Superior temporal gyrus (tissue), 1 donor: ENCODE measurements around the gene ACOT7.

Experiments
- DNase-seq: peaks from one replicate; pipeline ENCODE4 v3.0.0-alpha.2; 2016; ENCODE audit errors: extremely low spot score

Gene ACOT7

DNA sequence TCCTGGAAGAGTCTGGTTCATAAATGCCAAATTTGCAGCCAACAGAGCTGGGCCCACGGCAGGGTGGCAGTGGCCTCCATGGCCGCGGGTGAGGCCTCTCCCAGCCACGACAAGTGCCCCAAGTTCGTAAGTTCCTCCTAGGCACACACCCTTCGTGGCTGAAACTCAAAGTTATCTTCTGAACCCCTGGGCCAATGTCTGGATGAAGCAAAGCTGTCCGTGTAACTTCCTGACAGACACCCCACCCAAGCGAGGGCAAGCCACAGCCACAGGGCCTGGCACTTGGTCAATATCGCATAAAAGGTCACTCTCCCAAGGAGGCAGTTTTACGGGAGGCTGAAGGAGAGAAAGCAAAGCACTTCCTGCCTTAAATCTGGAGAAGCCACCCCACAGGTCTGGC lies 104.9 kb downstream of the ACOT7 start:
- DNase-seq, result no peak

DNA sequence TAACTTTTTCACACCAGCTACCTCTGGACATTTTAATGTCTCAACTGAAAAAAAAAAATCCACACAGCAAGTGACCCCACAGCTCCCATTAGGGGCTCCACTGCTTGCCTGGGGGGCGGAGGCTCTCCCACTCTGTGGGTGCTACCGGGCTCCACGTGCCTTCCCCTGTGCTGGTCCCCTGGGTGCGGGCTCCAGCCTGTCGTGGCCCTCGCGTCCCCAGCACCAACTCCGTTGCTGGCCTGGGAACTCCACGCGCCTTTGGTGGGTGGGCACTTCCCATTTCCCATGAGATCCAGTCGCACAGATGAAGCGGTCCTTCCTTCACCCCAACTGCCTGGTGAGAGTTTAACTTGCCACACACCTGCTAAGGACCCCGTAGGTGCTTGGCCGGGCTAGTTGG lies 105.5 kb downstream of the ACOT7 start:
- no peak for DNase-seq

DNA sequence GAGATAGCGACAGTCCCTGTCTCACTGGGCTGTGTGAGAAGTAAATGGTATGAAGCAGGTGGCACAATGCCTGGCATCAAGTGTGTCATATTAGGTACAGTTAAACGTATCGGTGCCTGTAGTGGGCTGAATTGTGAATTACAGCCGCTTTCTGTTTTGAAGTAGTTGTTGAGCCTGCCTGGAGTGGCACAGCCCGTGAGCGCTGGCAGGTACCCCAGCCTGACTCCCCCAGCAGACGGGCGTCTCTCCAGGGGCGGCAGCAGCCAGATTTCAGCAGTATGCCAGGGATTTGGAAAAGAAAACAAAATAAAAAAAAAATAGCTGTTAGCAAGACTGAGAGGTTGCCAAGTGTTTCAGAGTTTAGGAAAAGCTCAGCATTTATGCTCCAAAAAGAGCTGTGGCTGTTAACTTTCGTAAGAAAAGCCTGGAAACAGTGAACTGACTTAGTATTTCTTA lies 106.1 kb downstream of the ACOT7 start:
- DNase-seq, result peak; percentile 70

DNA sequence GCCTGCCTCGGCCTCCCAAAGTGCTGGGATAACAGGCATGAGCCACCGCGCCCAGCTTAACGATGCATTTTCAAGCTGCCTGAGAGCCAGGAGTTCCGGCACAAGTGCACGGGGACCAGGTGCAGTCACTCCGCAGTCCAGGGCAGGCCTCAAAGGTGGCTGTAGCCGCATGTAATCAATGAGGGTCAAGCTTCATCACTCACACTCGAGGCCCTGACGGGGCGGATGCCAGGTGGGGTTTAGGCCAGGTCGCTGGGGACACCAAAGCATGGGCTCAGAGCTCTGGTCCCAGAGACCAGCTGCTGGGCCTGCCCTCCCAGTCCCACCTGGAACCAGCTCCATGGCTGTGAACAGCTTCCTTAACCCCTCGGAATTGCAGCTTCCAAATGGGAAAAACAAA lies 106.5 kb downstream of the ACOT7 start:
- no peak for DNase-seq

DNA sequence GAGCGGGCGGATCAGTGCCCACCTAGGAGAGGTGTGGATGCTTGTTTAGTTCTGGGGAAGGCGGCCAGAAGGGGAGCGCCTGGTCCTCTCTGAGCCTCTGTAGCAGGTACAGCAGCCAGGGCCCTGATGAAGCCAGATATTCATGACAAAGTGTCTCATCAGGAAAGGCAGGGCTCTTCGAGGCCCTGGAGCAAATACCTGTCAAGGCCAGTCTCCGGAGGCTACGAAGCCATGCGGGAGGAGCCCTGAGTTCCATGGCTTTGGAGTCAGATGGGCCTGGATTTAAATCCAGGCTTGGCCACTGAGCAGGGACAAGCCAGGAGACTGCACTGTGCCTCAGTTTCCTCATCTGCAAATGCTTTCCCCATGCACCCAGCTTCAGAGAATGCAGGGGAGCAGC lies 107.3 kb downstream of the ACOT7 start:
- DNase-seq, result no peak

DNA sequence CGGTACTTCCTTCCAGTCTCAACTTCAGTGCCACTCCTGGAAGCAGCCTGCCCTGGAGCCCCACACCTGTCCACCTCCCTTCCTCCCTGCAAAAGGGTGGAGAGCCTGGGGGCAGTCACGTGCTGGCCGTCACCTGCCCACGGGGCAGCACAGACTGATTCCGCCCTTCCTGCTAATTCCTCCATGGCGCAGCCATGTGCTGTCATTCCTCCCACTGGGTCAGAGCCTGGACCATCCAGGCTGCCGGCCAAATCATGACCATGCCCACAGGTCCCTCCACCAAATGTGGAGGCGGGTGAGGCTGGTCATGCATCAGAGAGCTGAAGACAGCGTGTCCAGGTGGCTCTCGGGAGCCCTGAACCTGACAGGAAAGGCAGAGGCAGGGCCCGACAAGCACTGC lies 108.2 kb downstream of the ACOT7 start:
- no peak for DNase-seq

DNA sequence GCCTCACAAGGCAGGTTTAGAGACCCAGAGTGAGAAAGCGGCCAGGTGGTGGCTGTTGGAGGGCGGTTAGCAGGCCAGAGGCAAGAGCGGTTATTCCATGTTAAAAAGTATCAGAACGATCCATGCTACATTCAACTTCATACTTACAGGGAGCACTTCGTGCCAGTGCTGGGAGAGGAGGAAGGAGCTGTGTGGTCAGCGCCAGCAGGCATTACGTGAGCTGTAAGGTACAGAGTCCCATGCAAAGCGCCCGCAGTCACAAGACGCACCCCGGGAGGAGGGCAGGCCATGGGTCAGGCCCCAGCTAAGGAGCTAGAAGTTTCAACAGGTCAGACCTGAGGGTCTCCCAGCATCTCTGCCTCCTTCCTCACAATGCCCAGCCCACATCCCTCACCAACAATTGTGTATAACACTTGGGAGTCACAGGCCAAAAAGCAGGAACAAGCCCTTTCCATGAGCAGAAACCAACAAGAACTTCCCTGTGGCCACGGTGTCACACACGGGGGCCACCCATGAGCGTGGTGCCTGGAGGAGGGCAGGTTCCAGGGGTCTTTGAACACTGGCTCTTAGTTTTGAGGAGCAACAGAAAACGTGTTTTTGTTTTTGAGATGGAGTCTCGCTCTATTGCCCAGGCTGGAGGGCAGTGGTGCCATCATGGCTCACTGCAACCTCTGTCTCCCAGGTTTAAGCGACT lies 110.8 kb downstream of the ACOT7 start:
- DNase-seq, result no peak

DNA sequence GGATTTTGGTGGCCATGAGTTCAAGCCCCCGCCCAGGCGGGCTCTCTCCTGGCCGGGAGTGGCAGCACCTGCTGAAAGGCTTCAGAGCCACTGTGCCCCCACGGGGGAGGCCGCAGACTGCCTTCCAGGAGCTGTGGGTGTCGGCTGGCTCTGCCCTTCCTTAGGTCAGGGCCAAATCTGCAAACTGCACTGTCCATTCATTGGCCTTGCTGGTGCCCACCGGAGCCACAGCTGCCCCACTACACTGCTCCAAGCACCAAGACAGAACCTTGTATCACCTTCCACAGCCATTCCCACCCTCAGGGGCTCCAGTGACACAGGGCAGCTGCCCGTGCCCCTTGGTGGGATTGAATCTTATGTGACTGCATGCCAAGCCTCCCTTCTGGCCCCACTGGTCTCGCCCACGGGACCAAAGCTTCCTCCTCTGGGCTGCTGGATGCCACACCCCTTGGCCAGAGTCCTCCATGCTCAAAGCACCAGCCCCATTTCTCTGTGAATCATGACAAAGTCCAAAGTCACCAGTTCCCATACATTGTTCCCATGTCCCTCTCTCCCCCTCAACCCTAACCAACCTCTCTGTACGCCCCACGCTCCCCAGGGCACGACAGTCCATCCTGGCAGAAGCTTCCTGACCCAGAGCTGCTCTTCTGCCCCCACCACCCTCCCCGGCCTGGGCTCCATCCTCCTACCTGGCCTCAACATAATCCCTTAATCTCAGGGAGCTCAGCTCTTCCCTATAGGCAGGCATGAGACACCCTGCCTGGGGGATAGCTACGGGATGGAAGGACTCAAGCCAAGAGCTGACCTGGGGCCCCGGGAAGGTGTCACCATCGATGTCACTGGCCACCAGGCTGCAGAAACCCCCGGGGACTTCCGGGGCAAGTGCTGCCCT lies 111.8 kb downstream of the ACOT7 start:
- DNase-seq, result no peak

DNA sequence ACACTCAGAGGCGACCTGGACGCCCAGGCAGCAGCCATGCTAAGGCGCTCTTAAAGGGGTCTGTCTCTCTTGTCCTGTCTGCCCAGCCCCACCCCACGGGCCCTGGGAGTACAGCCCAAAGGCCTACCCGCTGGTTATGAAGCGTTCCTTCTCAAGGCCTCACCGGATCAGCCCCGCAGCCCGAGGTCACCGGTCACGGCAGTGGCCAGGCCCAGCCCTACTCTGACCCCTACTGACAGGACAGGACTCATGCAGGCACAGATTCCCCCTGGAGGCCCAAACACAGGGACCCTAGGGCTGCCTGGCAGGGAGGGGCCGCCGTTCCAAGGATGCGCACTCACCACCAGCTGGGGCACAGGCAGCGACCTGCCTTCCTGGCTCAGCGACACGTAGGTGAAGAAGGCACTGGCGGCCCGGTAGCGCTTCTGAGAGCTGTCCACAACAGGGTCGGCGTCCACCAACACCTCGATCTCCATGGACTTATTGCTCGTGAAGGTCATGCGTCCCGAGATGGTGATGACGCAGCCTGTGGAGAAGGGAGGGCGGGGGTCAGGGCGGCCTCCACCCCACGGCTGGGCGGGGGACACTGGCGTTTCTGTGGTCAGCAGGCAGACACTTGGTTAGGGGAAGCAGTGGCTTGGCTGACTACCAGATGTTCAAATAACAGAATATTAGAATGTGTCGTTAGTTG lies 112.7 kb downstream of the ACOT7 start:
- DNase-seq, result no peak

DNA sequence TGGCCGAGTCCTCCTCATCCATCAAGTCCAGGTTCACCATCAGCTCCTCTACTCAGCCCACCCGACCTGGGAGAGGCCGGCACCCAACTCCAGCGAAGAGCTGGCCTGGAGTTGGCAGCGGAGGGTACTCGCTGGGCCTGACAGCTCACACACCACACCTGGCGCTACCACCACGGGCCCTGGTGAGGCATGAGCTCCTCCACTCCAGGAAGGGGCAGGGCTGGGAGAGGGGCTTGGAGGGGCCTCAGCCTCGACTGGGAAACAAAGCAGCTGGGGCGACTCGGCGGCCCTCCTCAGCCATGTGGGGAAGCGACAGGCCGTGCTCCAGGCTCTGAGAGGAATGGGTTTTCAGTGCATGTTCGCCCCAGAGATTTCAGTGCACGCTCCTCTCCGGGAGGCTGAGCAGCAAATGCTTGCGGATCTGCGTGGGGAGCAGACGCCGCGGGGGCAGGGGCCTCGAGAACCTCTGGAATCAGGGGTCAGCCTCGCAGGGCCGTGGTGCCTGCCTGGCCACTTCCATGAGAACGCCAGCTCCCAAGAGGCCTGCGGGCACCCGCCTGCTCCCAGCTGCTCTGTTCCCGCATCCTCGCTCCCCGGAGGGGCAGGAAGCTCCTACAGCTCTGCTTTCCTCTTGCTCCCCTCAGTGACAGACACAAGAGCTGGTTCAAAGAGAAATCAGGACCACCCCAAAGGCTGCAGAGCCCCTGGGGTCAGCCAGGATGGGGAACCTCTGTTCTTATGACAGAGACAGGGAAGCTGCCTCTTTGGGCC lies 113.8 kb downstream of the ACOT7 start:
- DNase-seq, result no peak

DNA sequence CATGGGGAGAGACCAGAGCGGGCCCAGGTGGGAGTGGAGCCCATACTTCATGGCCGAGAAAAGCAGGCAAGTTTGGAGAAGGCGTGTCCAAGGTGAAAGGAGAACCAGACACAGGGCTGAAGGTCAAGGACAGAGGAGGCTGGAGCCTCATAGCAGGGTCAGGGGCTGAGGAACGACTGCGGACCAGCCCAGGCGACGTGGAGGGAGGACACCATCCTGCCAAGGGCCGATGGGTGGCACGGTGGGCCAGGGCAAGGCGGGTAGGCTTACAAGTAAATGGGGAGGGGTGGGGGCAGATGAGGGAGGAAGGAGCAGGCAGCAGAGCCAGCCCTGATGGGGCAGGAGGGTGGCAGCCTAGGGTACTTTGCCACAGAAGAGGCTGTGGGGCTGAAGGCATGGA lies 114.5 kb downstream of the ACOT7 start:
- no peak for DNase-seq

DNA sequence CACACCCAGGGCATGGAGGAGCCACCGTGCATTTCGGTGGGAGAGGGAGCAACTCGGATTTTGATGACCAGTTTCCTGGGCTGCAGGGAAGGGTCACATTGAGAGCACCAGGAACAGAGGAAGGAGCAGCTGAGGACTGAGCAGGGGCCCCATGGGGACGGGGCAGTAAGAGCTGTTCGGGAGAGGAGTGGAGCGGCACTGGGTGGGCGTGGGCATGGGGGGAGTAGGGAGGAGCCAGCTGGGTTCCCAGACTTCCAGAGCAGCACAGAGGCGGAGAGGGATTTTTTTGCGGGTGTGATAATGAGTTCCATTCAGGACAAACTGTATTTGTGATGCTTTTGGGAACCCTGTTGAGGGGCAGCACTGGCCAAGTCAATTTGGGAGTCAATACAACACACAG lies 115.3 kb downstream of the ACOT7 start:
- no peak for DNase-seq

DNA sequence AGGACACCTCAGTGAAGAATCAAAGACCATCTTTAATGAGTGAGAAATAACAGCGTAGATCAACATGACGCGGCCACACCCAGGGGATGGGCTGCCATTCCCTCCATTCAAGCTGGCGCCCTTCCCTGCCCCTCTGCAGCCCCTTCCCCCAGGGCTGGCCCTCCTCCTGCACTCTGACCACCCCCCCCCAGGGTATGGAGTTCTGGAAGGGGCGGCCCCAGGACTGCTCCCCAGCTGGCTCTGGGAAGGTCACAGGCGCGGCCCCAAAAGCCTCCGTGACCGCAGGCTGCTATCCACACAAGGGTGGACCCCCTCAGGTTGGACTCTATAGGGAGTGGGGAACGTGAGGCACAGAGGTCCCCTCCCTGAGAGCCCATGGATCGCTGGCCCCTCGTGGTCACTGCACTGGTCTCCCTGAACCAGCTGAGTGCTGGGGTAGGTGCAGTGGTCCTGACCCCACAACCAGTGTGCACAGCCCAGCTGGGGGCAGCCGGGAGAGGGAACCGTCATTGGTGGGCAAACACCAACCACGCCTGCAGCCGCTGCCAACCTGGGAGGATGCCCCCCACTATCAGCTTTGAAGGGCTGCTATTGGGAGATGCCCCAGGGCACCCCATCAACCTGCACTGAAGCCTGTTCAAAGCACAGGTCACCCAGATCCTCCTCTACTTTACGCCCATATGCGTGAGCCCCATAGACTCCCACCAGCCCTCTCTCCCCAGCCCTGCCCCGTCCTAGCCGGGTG lies 116.6 kb downstream of the ACOT7 start:
- DNase-seq, result no peak

DNA sequence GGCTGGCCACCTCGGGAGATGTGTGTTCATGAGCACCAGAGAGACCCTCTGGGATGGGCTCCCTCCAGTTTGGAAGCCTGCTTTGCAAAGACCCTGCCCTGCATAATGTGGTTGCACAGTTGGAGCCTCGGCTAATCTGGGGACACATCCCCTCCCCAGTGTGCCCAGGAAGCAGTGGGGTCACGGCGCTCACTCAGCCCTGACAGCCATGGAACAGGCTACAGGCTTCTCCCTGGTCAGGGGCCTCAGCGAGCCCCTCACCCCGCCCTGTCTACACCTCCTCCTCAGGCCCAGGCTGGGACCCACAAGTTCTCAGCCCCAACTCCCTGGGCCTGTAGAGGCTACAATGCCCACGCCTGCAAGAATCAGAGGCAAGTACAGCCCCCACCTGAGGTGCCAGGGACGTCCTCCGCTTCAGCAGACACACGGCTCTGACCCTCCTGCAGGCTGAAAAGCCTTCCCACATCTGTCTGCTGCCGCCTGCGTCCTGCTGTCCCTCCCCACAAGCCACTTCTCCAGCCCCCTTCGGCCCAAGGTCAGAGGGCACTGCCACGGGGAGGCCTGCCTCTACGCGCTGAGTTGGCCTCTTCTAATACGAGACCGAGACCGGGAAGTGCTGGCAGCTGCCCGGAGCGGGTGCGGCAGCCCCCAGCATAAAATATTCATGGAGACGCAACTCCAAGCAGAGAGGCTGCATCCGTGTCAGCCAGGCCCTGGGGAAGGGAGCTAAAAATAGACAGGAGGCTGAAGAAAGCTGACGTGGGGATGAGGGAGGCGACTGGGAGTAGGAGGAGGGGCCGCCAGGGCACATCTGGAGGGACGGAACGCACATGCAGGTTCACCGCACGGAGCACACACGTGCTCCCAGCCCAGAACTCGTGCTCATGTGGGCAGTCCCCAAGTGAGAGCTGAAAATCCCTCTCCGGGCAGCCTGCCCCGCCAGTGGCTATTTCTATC lies 117.5 kb downstream of the ACOT7 start:
- no peak for DNase-seq

DNA sequence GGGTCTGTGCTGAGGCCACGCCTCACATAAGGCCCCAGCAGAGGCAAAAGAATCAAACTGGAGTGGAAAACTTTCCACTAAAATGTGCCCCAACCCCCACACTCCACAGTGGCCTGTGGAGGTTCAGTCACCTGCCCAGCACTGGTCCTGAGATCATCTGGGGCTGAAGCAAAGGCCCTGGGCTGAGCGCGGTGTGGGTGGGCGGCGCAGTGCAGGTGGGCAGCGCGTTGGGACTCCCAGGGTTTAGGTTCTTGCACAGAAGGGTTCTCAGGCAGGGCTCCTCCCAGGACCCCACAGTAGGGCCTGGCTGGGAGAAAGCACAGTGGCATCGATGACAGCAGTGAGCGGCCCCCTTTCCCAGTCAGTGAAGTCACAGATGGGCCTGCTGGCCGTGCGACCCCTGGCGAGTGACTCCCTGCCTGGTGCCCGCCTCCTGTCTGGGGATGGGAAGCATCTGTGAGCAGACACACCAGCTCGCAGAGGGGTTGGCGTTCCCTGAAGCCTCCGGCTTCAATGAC lies 118.9 kb downstream of the ACOT7 start:
- DNase-seq, result no peak

DNA sequence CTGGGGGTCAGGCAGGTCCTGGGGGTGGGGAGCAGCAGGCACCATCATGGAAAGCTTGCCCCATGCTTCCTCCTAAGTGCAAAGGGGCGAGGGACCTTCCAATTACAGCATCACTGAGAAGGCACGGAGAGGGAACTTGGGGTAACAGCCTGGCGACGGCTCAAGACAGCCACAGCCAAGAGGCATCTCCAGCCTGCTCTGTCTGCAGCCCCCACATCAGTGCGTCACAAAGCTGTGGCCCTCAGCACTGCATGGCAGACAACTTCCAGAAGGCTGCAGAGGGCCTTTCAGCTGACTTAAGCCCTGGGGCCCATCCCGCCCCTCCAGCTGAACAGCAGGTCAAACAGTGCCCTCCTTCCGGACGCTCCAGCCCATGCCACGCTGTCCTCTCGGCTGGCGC lies 119.5 kb downstream of the ACOT7 start:
- no peak for DNase-seq

DNA sequence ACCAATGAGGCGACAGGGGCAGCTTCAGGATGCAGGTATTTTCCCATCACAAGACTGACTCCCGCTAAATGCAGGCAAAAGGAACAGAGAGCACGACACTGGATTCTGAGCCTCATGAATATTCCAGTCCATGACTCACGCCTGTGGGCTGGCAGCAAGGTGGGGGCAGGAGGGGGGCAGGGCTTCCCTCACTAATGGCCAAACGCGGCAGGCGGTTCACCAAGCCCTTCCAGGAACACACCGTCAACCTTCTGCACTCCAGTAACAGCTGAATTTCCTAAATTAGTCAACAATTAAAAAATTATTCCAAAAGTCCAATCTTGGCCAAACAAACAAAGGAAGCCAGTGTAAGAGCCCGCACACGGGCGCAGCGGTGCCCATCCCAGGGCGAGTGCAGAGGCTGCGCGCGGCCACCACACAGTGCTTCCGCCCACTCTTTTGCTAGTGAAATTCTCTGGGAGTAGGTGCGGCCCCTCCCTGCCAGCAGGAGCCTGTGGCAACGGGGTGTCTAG lies 120.1 kb downstream of the ACOT7 start:
- peak; percentile 66 for DNase-seq

DNA sequence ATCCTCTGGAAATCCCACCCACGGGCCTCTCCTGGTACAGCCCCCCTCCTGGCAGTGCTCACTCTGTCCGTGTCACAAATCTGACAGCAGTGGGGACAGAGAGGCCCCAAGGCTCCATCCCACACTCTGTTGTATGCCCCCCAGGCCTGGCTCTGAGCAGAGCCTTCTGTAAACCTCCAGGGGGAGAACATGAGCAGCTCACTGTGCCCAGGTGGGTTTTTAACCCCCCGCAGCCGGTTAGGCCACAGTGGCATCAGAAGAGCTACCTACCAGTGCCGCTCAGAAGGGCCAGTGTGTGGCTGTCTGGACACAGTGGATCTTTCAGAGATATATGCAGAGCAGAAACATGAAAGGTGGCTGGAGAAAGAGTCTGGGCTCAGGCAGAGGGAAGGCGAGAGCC lies 120.7 kb downstream of the ACOT7 start:
- no peak for DNase-seq

DNA sequence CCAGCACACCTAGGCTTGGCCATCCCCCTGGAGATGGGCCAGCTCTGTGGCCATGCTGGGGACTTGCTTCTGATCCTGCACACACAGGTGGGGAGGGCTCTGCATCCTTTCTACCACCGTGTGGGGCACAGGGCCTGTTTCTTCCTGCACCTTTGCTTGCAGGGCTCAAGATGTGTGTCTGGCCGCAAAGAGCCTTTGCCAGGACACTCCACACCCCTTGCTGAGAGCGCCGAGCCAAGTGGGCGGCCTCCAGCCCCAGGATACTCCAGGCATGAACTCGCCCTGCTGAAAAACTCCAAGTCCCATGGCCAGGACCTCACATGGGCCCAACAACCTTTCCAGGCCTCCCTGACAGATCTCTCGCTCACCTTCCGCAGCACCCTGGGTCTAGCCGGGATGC lies 121.1 kb downstream of the ACOT7 start:
- DNase-seq, result no peak

DNA sequence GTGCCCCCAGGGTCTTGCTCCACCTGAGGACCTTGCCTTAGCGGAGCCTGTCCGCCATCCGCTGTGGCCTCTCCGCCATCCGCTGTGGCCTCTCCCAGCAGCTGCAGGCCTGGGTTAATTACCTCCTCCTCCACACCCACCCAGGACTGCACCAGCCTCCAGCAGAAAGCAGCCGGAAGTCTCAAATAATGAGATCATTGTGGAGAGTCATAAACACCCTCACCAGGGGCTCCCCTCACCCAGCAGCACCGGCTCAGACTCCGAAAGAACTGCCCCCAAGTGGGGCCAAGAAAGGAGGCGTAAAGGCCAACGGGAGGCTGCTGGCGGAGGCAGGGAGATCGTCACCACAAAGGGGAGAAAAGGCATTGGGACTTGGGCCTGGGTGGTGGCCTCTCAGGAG lies 122.0 kb downstream of the ACOT7 start:
- no peak for DNase-seq
